Heart right ventricle (tissue), 16 donors: ENCODE data around the gene PPM1E. TPM values are rescaled to one million over a fixed set of nuclear protein-coding genes. Genes with fewer than 3 reads are reported as not detected.
A peak's percentile ranks its signal among the peaks of the same experiment; 100 is the strongest.

Experiments
- ATAC-seq, 8 donors: fragments of 200-7000 bp; cut with Tn5 transposase; one replicate each; pipeline ENCODE4 v1.9.1; 2020; ENCODE audit warnings: mild to moderate bottlenecking in 8 of 8, moderate library complexity in 8 of 8, moderate number of reproducible peaks in 1 of 8
- DNase-seq, 2 donors: peaks; one replicate each; pipeline ENCODE4 v3.0.0-alpha.2; 2020
- H3K27ac ChIP-seq, 10 donors: fragments of 200-600 bp; sonication (generic) in 2 of 10; one replicate each; pipeline versions ENCODE4 v1.5.0 to v1.8.0; 2020 to 2022; ENCODE audit warnings: mild to moderate bottlenecking in 3 of 10
- H3K27me3 ChIP-seq, 7 donors: fragments of 200-600 bp; one replicate each; pipeline ENCODE4 v1.8.0; 2021 to 2022; ENCODE audit warnings: mild to moderate bottlenecking in 2 of 7
- H3K36me3 ChIP-seq, 9 donors: fragments of 200-600 bp; sonication (generic) in 1 of 9; one replicate each; pipeline versions ENCODE4 v1.5.0 to v1.8.0; 2020 to 2022; ENCODE audit warnings: mild to moderate bottlenecking in 2 of 9
- H3K4me1 ChIP-seq, 9 donors: fragments of 200-600 bp; sonication (generic) in 1 of 9; one replicate each; pipeline versions ENCODE4 v1.5.0 to v1.8.0; 2020 to 2022; ENCODE audit warnings: mild to moderate bottlenecking in 4 of 9
- H3K4me3 ChIP-seq, 10 donors: fragments of 200-600 bp; sonication (generic) in 2 of 10; one replicate each; pipeline versions ENCODE4 v1.5.0 to v1.8.0; 2020 to 2022; ENCODE audit warnings: mild to moderate bottlenecking in 7 of 10, moderate library complexity in 2 of 10
- H3K9me3 ChIP-seq, 11 donors: fragments of 200-600 bp in 10 of 11; sonication (generic) in 2 of 11; one replicate each; pipeline versions ENCODE4 v1.5.0 to v1.8.0; 2013 to 2022; ENCODE audit warnings: mild to moderate bottlenecking in 2 of 11, control low read depth in 1 of 11, moderate library complexity in 1 of 11
- CTCF ChIP-seq, 9 donors: fragments of 200-600 bp; sonication (generic) in 2 of 9; IDR thresholded peaks; one replicate each; pipeline versions ENCODE4 v1.5.0 to v1.8.0; 2021 to 2022; ENCODE audit warnings: antibody characterized with exemption in 9 of 9, mild to moderate bottlenecking in 5 of 9, moderate library complexity in 1 of 9
- WGBS, 2 donors: extraction: QIAGEN DNeasy Blood & Tissue Kit; methylation state at CpG; one replicate each; pipeline ENCODE4 v1.1.7; 2013; ENCODE audit warnings: inconsistent platforms in 1 of 2; 5-methylcytosine and 5-hydroxymethylcytosine counted together
- intact Hi-C, 10 donors: fragments of 100-400 bp; cut with DNase I; formaldehyde crosslinking; loops; one replicate each; pipeline versions ENCODE4 v1.11.1 to v1.14.2; 2022
- polyA plus RNA-seq, 2 donors: library from polyadenylated mRNA; stranded (reverse); fragments of 200-250 nt; gene quantifications; one replicate each; pipeline ENCODE4 v1.2.3, GENCODE V29; 2013
- total RNA-seq, 10 donors: library from RNA; stranded (reverse); fragmentation: NEBNext Ultra II Directional in 3 of 10; extraction: Animal tissue kit (Norgen Biotek cat#: 25700) in 3 of 10; gene quantifications; one replicate each; pipeline versions ENCODE4 v1.2.1 to v1.2.4, GENCODE V29; 2021 to 2023
- donor health status: Arrhythmogenic right ventricular cardiomyopathy.
- donor health status: ischemic (EF 13 %, LVEDD 7.1; RV severe dilation, severe dysfunction).
- donor health status: healthy with polysubstance abuse.
- donor health status: DM: no; HTN: yes; CAD: no.
- donor health status: DM: no; HTN: no; CAD: no.
- donor health status: ischemic (EF 25% LVEDD 6.9; RV normal size, moderate dysfunction).
- donor health status: ischemic (EF 25% LVEDD 5.7; RV mildly dilated, moderate dysfunction).
- donor health status: healthy.
- donor health status: DM: yes; HTN: yes; CAD: no.
- donor health status: Ischemic cardiomyopathy.
- donor health status: ischemic (EF 35%, LVEDD 5.7; RV mildly dilated, moderate dysfunction).
- donor health status: nonischemic (EF 11% LVEDD 7.7; RV severe dilation, severe dysfunction).
- donor health status: DM: yes; HTN: yes; CAD: no.
- donor health status: PGD.
- donor health status: ischemic (EF 29% LVEDD 5.4; RV normal size, mild dysfunction).
- donor health status: nonischemic (EF 23%, LVEDD 6.1; RV moderate dilation, normal function).

The PPM1E gene
- total and polyA plus RNA-seq, 12 donors, result 0.14 to 3.1 (median 0.41) TPM

GRCh38 chr17:59024916-59025315, 269.3 kb downstream of the PPM1E start:
- intact Hi-C loops, result no loop called here

GRCh38 chr17:59026176-59026939, 270.7 kb downstream of the PPM1E start:
- WGBS, 2 donors, result 90% methylated on average over 1 of the region's 1 CpG
- H3K27me3 ChIP-seq, result no peaks in the 10 kb centered on the region
- H3K4me1 ChIP-seq, result peaks cover 0 to 24% (median 16%) of the 10 kb centered on the region in 9 donors
- no peak overlapping the region for H3K27ac ChIP-seq
- H3K4me3 ChIP-seq, result no peak overlapping the region
- DNase-seq, result no peak
- ATAC-seq, result peak in 2 of 8 donors; percentile 15 to 39
- H3K9me3 ChIP-seq, result peaks cover 0 to under 1% (median 0%) of the 10 kb centered on the region in 11 donors
- TF ChIP-seq CTCF (IDR thresholded peaks at IDR 0.05), result no peak
- intact Hi-C loops, result no loop called here
- H3K36me3 ChIP-seq, result peaks cover 0 to 51% (median 7%) of the 10 kb centered on the region in 9 donors

More at GRCh38 chr17:59024916-59025315, 269.3 kb downstream of the PPM1E start:
- ATAC-seq, result no peak
- Histone ChIP-seq H3K9me3 (peaks cover 0 to 4% (median 0%) of the 10 kb centered on the region in 11 donors), H3K4me1 (peaks cover 0 to 24% (median 16%) of the 10 kb centered on the region in 9 donors), H3K4me3 (no peak overlapping the region), H3K27me3 (no peaks in the 10 kb centered on the region), H3K27ac (no peak overlapping the region), H3K36me3 (peaks cover 0 to 44% (median 7%) of the 10 kb centered on the region in 9 donors)
- TF ChIP-seq CTCF (IDR thresholded peaks at IDR 0.05), result no peak
- WGBS, 2 donors, result 96% methylated on average over 2 of the region's 2 CpGs
- DNase-seq, result no peak

- intact Hi-C loops, result no loop called here
- WGBS, 2 donors, result 74 to 87% methylated on average over 4 of the region's 4 CpGs
- Histone ChIP-seq H3K27me3 (no peaks in the 10 kb centered on the region), H3K4me1 (peaks cover 0 to 24% (median 16%) of the 10 kb centered on the region in 9 donors), H3K9me3 (no peaks in the 10 kb centered on the region), H3K27ac (peak overlapping the region in 2 of 10 donors; percentile 4 to 14), H3K36me3 (peaks cover 0 to 62% (median 7%) of the 10 kb centered on the region in 9 donors), H3K4me3 (no peak overlapping the region)
- DNase-seq (no peak), ATAC-seq (no peak)
- no peak for TF ChIP-seq CTCF (IDR thresholded peaks at IDR 0.05)
These were observed 272.1 kb downstream of the PPM1E start for GRCh38 chr17:59027750-59028149.

GRCh38 chr17:59028328-59028727, 272.7 kb downstream of the PPM1E start:
- ATAC-seq (no peak), DNase-seq (no peak)
- WGBS, 2 donors, result 89 to 92% methylated on average over 6 of the region's 6 CpGs
- no peak overlapping the region for H3K27ac ChIP-seq
- peaks cover 0 to 24% (median 16%) of the 10 kb centered on the region in 9 donors for H3K4me1 ChIP-seq
- no peak for TF ChIP-seq CTCF (IDR thresholded peaks at IDR 0.05)
- peaks cover 0 to 68% (median 7%) of the 10 kb centered on the region in 9 donors for H3K36me3 ChIP-seq
- no peaks in the 10 kb centered on the region for H3K9me3 ChIP-seq
- H3K27me3 ChIP-seq, result no peaks in the 10 kb centered on the region
- intact Hi-C loops, result no loop called here
- no peak overlapping the region for H3K4me3 ChIP-seq
